ENCODE measurements around the gene MYOCD. TPM values are rescaled to one million over a fixed set of nuclear protein-coding genes. Genes with fewer than 3 reads are reported as not detected.

Gene MYOCD
- total RNA-seq, 1 experiment from 2014 or later, result not detected

DNA sequence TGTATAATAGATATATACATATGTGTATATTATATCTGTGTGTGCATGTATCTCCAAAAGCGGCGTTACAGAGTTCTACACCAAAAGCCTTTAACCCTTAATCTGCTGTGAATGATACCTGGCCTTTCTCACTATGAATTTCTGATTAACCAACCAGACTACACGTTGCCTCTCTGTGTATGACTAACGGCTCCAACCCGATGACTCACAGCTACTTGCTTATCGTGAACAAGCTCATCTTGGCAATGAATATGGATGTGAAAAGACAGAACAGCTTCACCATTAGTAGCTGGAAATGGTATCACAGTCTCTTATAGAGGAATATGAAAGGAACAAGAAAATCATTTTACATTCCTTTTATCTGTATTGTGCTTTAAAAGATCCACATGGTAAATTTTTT is 99.9 kb downstream of the MYOCD start:
- no TSS peak for BruUV-seq (replicated peaks)
- H3K27ac Mint-ChIP-seq (ENCODE audit: low read depth, unreplicated experiment), result no peak overlapping the region
- TF ChIP-seq, protein P1, sequence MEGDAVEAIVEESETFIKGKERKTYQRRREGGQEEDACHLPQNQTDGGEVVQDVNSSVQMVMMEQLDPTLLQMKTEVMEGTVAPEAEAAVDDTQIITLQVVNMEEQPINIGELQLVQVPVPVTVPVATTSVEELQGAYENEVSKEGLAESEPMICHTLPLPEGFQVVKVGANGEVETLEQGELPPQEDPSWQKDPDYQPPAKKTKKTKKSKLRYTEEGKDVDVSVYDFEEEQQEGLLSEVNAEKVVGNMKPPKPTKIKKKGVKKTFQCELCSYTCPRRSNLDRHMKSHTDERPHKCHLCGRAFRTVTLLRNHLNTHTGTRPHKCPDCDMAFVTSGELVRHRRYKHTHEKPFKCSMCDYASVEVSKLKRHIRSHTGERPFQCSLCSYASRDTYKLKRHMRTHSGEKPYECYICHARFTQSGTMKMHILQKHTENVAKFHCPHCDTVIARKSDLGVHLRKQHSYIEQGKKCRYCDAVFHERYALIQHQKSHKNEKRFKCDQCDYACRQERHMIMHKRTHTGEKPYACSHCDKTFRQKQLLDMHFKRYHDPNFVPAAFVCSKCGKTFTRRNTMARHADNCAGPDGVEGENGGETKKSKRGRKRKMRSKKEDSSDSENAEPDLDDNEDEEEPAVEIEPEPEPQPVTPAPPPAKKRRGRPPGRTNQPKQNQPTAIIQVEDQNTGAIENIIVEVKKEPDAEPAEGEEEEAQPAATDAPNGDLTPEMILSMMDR (IDR thresholded peaks at IDR 0.05; ENCODE audit: unreplicated experiment), result no peak
- peak; percentile 77 for DNase-seq (ENCODE audit: unreplicated experiment)
- no peaks in the 10 kb centered on the region for H3K4me1 Mint-ChIP-seq (ENCODE audit: insufficient read depth, unreplicated experiment)
- intact Hi-C loops (cut with micrococcal nuclease), result no loop called here
- H3K9me3 Mint-ChIP-seq (ENCODE audit: unreplicated experiment), result peaks cover 17% of the 10 kb centered on the region
- H3K36me3 Mint-ChIP-seq (ENCODE audit: insufficient read depth, unreplicated experiment), result no peaks in the 10 kb centered on the region
- CTCF ChIA-PET, result interaction anchor here (1.1 to 1.4 kb wide), 3 partner anchors 16 to 98 kb away, joined by 3 to 9 read pairs (median 3); no protein-coding TSS in a partner anchor
- H3K4me3 Mint-ChIP-seq (ENCODE audit: unreplicated experiment), result no peak overlapping the region
- POLR2A ChIA-PET, result interaction anchor here (0.9 to 1.0 kb wide), 3 partner anchors 21 to 56 kb away, joined by 3 to 8 read pairs (median 4); no protein-coding TSS in a partner anchor
- peaks cover 56% of the 10 kb centered on the region for H3K27me3 Mint-ChIP-seq (ENCODE audit: insufficient read depth, unreplicated experiment)

DNA sequence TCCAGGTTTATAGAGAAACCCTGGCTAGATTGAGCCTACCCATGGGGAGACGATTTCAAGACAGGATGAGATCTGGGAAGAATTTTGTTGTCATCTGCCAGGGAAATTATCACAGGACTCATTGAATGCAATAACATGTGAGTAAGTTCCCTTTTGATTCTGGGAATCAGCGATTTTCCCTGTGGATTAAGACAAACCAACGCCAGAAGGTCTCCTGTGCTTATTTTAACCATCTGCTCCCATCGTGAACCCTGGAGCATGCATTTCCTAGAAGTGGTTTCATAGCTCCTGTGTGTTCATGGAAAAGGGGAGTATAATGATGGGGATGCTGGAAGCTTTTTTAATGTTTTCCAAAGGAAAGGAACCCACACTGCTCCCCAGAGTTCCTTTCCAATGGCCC is 102.6 kb downstream of the MYOCD start:
- Mint-ChIP-seq H3K4me3 (ENCODE audit: unreplicated experiment) (no peak overlapping the region), H3K27ac (ENCODE audit: low read depth, unreplicated experiment) (no peak overlapping the region), H3K36me3 (ENCODE audit: insufficient read depth, unreplicated experiment) (no peaks in the 10 kb centered on the region), H3K9me3 (ENCODE audit: unreplicated experiment) (peaks cover 10% of the 10 kb centered on the region), H3K27me3 (ENCODE audit: insufficient read depth, unreplicated experiment) (peaks cover 29% of the 10 kb centered on the region), H3K4me1 (ENCODE audit: insufficient read depth, unreplicated experiment) (no peaks in the 10 kb centered on the region)
- TF ChIP-seq, protein P1 (IDR thresholded peaks at IDR 0.05; ENCODE audit: unreplicated experiment), result no peak
- intact Hi-C loops (cut with micrococcal nuclease), result no loop called here
- no peak for DNase-seq (ENCODE audit: unreplicated experiment)
- no TSS peak for BruUV-seq (replicated peaks)
- ChIA-PET POLR2A (no interaction called here), CTCF (interaction anchor here (0.7 kb wide), 2 partner anchors 26 to 419 kb away, joined by 3 read pairs; no protein-coding TSS in a partner anchor)

DNA sequence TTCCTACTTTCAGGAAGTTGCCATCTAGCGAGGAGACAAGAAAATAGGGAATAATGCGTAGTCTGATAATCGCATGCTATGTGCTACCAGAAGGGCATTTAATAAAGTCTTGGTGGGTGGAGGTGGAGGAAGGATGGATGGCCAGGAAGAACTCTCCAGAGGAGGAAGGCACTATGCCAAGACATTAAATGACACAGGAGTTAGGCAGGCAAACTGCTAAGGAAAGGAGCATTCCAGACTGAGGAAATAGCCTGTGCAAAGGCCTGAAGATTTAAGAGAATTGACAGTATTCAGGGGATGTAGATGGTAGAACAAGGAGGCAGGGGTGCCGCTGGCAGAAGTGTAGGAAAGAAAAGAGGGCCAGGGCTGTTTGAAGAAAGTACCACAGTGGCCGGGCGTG is 104.3 kb downstream of the MYOCD start:
- H3K36me3 Mint-ChIP-seq (ENCODE audit: insufficient read depth, unreplicated experiment), result no peaks in the 10 kb centered on the region
- ChIA-PET CTCF (no interaction called here), POLR2A (interaction anchor here (0.6 kb wide), 1 partner anchor 285 kb away, joined by 3 read pairs; no protein-coding TSS in a partner anchor)
- H3K4me1 Mint-ChIP-seq (ENCODE audit: insufficient read depth, unreplicated experiment), result no peaks in the 10 kb centered on the region
- H3K4me3 Mint-ChIP-seq (ENCODE audit: unreplicated experiment), result no peak overlapping the region
- intact Hi-C loops (cut with micrococcal nuclease), result no loop called here
- no peak for DNase-seq (ENCODE audit: unreplicated experiment)
- H3K9me3 Mint-ChIP-seq (ENCODE audit: unreplicated experiment), result peaks cover 10% of the 10 kb centered on the region
- no TSS peak for BruUV-seq (replicated peaks)
- H3K27ac Mint-ChIP-seq (ENCODE audit: low read depth, unreplicated experiment), result no peak overlapping the region
- peaks cover 12% of the 10 kb centered on the region for H3K27me3 Mint-ChIP-seq (ENCODE audit: insufficient read depth, unreplicated experiment)
- TF ChIP-seq, protein P1 (IDR thresholded peaks at IDR 0.05; ENCODE audit: unreplicated experiment), result no peak

DNA sequence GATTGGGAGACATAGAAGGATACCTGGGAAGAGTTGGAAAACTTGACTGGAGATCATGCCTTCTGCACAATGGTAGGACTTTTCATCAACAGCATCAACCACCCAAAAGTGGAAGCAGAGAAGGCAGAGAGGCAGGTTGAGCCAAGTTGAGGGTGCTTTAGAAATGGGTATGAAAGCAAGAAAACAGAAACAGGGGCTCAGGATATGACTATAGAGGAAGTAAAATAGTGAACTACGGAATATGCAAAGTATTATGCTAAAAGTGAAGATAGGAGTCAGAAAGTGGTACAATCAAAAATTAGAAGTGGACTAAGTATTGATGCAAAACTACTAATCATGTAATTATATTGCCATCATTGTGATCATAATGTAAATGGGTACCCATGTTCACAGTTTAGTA is 107.5 kb downstream of the MYOCD start:
- ChIA-PET CTCF (interaction anchor here (1.5 kb wide), 1 partner anchor 31 kb away, joined by 3 read pairs; no protein-coding TSS in a partner anchor), POLR2A (no interaction called here)
- no peak for DNase-seq (ENCODE audit: unreplicated experiment)
- intact Hi-C loops (cut with micrococcal nuclease), result no loop called here
- H3K36me3 Mint-ChIP-seq (ENCODE audit: insufficient read depth, unreplicated experiment), result no peaks in the 10 kb centered on the region
- no peak overlapping the region for H3K27ac Mint-ChIP-seq (ENCODE audit: low read depth, unreplicated experiment)
- TF ChIP-seq, protein P1 (IDR thresholded peaks at IDR 0.05; ENCODE audit: unreplicated experiment), result no peak
- peaks cover 10% of the 10 kb centered on the region for H3K27me3 Mint-ChIP-seq (ENCODE audit: insufficient read depth, unreplicated experiment)
- BruUV-seq (replicated peaks), result no TSS peak
- H3K4me1 Mint-ChIP-seq (ENCODE audit: insufficient read depth, unreplicated experiment), result no peaks in the 10 kb centered on the region
- H3K4me3 Mint-ChIP-seq (ENCODE audit: unreplicated experiment), result no peak overlapping the region
- peaks cover 10% of the 10 kb centered on the region for H3K9me3 Mint-ChIP-seq (ENCODE audit: unreplicated experiment)
